HCT116 (cell line): ENCODE measurements around the gene MGA. TPM values are rescaled to one million over a fixed set of nuclear protein-coding genes. Genes with fewer than 3 reads are reported as not detected.
A peak's percentile ranks its signal among the peaks of the same experiment; 100 is the strongest.

ENCODE experiments used
- ATAC-seq: fragments of 200-7000 bp; cut with Tn5 transposase; 2 replicates; pipeline ENCODE4 v1.9.1; 2020; ENCODE audit warnings: mild to moderate bottlenecking, moderate library complexity
- BruUV-seq: library from RNA; stranded (reverse); fragments of 400-500 nt; replicated peaks from 2 replicates; lab custom pipeline; 2021; lab: Mats Ljungman, UMichigan
- CTCF ChIA-PET: fragments of 300-600 bp; sonication (Branson Sonifier 250); formaldehyde crosslinking; loops from one replicate; lab custom pipeline; 2021; ENCODE audit warnings: antibody characterized with exemption; lab: Charles Lee
- POLR2A ChIA-PET: fragments of 300-600, 350-600 bp; sonication (Branson Sonifier 250); formaldehyde crosslinking; loops from one replicate; lab custom pipeline; 2021; ENCODE audit warnings: antibody characterized with exemption; lab: Charles Lee
- RAD21 ChIA-PET, 2 experiments: fragments of 300-600 bp; sonication (Branson Sonifier 250); formaldehyde crosslinking; loops; one replicate each; lab custom pipeline; 2023; ENCODE audit warnings: low total read pairs in 2 of 2; ENCODE audit not compliant: uncharacterized antibody in 2 of 2, unreplicated experiment in 2 of 2, low non-redundant PET in 1 of 2; lab: Charles Lee
- DNase-seq: peaks from one replicate; pipeline ENCODE4 v3.0.0-alpha.2; 2010; ENCODE audit warnings: low read depth, low spot score
- H2AFZ ChIP-seq: fragments of 200-600 bp; shearing (Covaris generic), sonication (generic); 2 replicates; pipeline ENCODE4 v1.6.1; 2017; ENCODE audit warnings: low read depth, mixed run types, mixed read lengths, antibody characterized with exemption, low read length; ENCODE audit not compliant: poor library complexity, severe bottlenecking
- H3K27ac ChIP-seq: 2 replicates; pipeline ENCODE4 v1.5.1; 2012; ENCODE audit warnings: low read depth, low read length
- H3K27me3 ChIP-seq: fragments of 200-600 bp; sonication (generic); 2 replicates; pipeline ENCODE4 v1.6.1; 2016; ENCODE audit warnings: mixed run types, low read length, mixed read lengths; ENCODE audit not compliant: insufficient read depth
- H3K36me3 ChIP-seq, 2 experiments: fragments of 200-500 bp in 1 of 2; fragments of 200-600 bp in 1 of 2; sonication (Bioruptor generic) in 1 of 2; sonication (generic) in 1 of 2; 2 replicates each; pipeline versions ENCODE4 v1.5.1 to v1.6.1; 2014 to 2016; ENCODE audit warnings: low read length in 2 of 2, inconsistent platforms in 1 of 2, mixed read lengths in 1 of 2, mixed run types in 1 of 2; ENCODE audit not compliant: insufficient read depth in 2 of 2, control insufficient read depth in 1 of 2
- H3K4me1 ChIP-seq, 2 experiments: fragments of 200-600 bp in 1 of 2; sonication (generic) in 1 of 2; 2 replicates each; pipeline versions ENCODE4 v1.5.1 to v1.6.1; 2012 to 2017; ENCODE audit warnings: low read length in 2 of 2, inconsistent platforms in 1 of 2, mild to moderate bottlenecking in 1 of 2, mixed read lengths in 1 of 2, mixed run types in 1 of 2, moderate library complexity in 1 of 2; ENCODE audit not compliant: insufficient read depth in 2 of 2, control insufficient read depth in 1 of 2
- H3K4me2 ChIP-seq: fragments of 200-600 bp; sonication (generic); 2 replicates; pipeline ENCODE4 v1.6.1; 2017; ENCODE audit warnings: mixed run types, low read length, mixed read lengths
- H3K4me3 ChIP-seq, 2 experiments: fragments of 200-600 bp in 1 of 2; sonication (generic) in 1 of 2; replicated peaks in 1 of 2; 2 replicates each; pipeline ENCODE4 v1.5.1; 2011 to 2016; ENCODE audit warnings: low read length in 2 of 2, control low read depth in 1 of 2, low read depth in 1 of 2, mild to moderate bottlenecking in 1 of 2, mixed read lengths in 1 of 2, mixed run types in 1 of 2
- H3K79me2 ChIP-seq: fragments of 200-600 bp; sonication (generic); 2 replicates; pipeline ENCODE4 v1.6.1; 2017; ENCODE audit warnings: mild to moderate bottlenecking, mixed run types, low read length, moderate library complexity, mixed read lengths; ENCODE audit not compliant: insufficient read depth
- H3K9ac ChIP-seq: fragments of 200-600 bp; sonication (generic); 2 replicates; pipeline ENCODE4 v1.6.1; 2016; ENCODE audit warnings: low read length, mixed read lengths
- H3K9me2 ChIP-seq: fragments of 200-600 bp; sonication (generic), shearing (Covaris generic); 2 replicates; pipeline ENCODE4 v1.6.1; 2017; ENCODE audit warnings: mixed run types, mild to moderate bottlenecking, moderate library complexity; ENCODE audit not compliant: insufficient read depth
- H3K9me3 ChIP-seq, 2 experiments: fragments of 200-500 bp in 1 of 2; fragments of 200-600 bp in 1 of 2; sonication (Bioruptor generic) in 1 of 2; sonication (generic) in 1 of 2; 2 replicates each; pipeline ENCODE4 v1.6.1; 2014 to 2017; ENCODE audit warnings: low read length in 2 of 2, mixed read lengths in 2 of 2, inconsistent platforms in 1 of 2, low read depth in 1 of 2, mild to moderate bottlenecking in 1 of 2, mixed run types in 1 of 2, moderate library complexity in 1 of 2; ENCODE audit not compliant: control insufficient read depth in 1 of 2, insufficient read depth in 1 of 2
- H4K20me1 ChIP-seq: fragments of 200-600 bp; sonication (generic), shearing (Covaris generic); 2 replicates; pipeline ENCODE4 v1.6.1; 2017; ENCODE audit warnings: mixed run types, mild to moderate bottlenecking, moderate library complexity; ENCODE audit not compliant: insufficient read depth
- EGR1 ChIP-seq: IDR thresholded peaks from 2 replicates; pipeline ENCODE4 v1.6.1; 2012; ENCODE audit warnings: low read depth
- ELF1 ChIP-seq: IDR thresholded peaks from 2 replicates; pipeline ENCODE4 v1.6.1; 2012; ENCODE audit warnings: low read depth, borderline replicate concordance
- REST ChIP-seq: IDR thresholded peaks from 2 replicates; pipeline ENCODE4 v1.6.1; 2012; ENCODE audit warnings: low read depth
- TCF7L2 ChIP-seq: IDR thresholded peaks from 2 replicates; pipeline ENCODE4 v1.7.0; 2011; ENCODE audit warnings: borderline replicate concordance, inconsistent platforms; ENCODE audit not compliant: insufficient read depth, insufficient read length; ENCODE audit errors: extremely low read depth
- intact Hi-C: fragments of 100-400 bp; cut with micrococcal nuclease; formaldehyde crosslinking; loops from 2 replicates; pipeline ENCODE4 v1.10.0; 2022
- total RNA-seq: library from RNA; stranded (reverse); gene quantifications from one replicate; pipeline ENCODE4 v1.2.1, GENCODE V29; 2021; ENCODE audit not compliant: unreplicated experiment
- TF ChIP-seq, protein P1 (sequence below): IDR thresholded peaks from 2 replicates; pipeline ENCODE4 v1.6.1; 2011; ENCODE audit warnings: mild to moderate bottlenecking, low read length, moderate library complexity; ENCODE audit not compliant: insufficient replicate concordance; ENCODE audit errors: extremely low read depth

Gene MGA
- total RNA-seq, 1 experiment from 2014 or later: 28.9 TPM

DNA sequence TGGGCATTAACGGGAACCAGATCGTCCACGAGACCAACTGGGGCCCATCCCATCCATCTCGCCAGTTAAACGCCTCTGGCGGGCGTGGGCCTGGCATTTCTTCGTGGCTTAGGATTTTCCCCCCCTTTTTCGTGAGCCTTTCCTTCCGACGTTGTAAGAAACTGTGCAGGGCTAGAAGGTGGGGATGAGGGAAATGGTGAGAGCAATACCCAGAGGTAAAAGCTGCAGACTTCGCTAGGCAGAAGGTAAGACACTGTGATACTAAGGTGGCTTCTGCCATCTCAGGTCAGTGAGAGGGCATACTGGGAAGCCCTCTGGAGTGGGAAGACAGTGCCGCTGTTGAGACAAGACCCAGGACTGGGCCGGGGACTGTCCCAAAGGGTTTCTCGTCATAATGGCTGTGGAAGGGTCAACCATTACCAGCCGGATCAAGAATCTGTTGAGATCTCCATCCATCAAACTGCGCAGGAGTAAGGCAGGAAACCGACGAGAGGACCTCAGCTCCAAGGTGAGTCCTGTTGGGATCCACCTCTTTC is 114.7 kb downstream of the MGA start:
- RAD21 ChIA-PET: interaction anchor here (1.0 to 3.2 kb wide), 7 partner anchors 14 to 309 kb away, joined by 3 to 16 read pairs (median 12); no protein-coding TSS in a partner anchor
- ATAC-seq: peak; percentile 26; the same call in 1 of the 2 replicates
- no peaks in the 10 kb centered on the region for H4K20me1 ChIP-seq
- intact Hi-C loops: loop anchor here (2.0 kb wide), 1 partner anchor 130 kb away; no protein-coding TSS in a partner anchor
- H3K4me1 ChIP-seq: peaks cover 14 to 36% of the 10 kb centered on the region in 2 experiments
- CTCF ChIA-PET: interaction anchor here (0.8 to 5.1 kb wide), 23 partner anchors 8 to 364 kb away, joined by 3 to 125 read pairs (median 8); partner anchors contain the start of gene EHD4
- no TSS peak for BruUV-seq
- H3K36me3 ChIP-seq: no peaks in the 10 kb centered on the region
- TF ChIP-seq ELF1: no peak
- TF ChIP-seq, protein P1, sequence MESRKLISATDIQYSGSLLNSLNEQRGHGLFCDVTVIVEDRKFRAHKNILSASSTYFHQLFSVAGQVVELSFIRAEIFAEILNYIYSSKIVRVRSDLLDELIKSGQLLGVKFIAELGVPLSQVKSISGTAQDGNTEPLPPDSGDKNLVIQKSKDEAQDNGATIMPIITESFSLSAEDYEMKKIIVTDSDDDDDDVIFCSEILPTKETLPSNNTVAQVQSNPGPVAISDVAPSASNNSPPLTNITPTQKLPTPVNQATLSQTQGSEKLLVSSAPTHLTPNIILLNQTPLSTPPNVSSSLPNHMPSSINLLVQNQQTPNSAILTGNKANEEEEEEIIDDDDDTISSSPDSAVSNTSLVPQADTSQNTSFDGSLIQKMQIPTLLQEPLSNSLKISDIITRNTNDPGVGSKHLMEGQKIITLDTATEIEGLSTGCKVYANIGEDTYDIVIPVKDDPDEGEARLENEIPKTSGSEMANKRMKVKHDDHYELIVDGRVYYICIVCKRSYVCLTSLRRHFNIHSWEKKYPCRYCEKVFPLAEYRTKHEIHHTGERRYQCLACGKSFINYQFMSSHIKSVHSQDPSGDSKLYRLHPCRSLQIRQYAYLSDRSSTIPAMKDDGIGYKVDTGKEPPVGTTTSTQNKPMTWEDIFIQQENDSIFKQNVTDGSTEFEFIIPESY: no peak
- no peak for TF ChIP-seq REST
- TF ChIP-seq TCF7L2: no peak
- TF ChIP-seq EGR1: no peak
- H2AFZ ChIP-seq: no peak overlapping the region
- no peaks in the 10 kb centered on the region for H3K27me3 ChIP-seq
- DNase-seq: no peak
- no peaks in the 10 kb centered on the region for H3K9me3 ChIP-seq
- POLR2A ChIA-PET: interaction anchor here (1.0 to 2.7 kb wide), 4 partner anchors 12 to 77 kb away, joined by 3 to 12 read pairs (median 6); no protein-coding TSS in a partner anchor
- peak overlapping the region; percentile 71 for H3K9ac ChIP-seq
- H3K27ac ChIP-seq: peak overlapping the region; percentile 73
- peak overlapping the region; percentile 79 to 80 for H3K4me3 ChIP-seq
- peaks cover 24% of the 10 kb centered on the region; the same call in 1 of the 2 replicates for H3K79me2 ChIP-seq
- H3K9me2 ChIP-seq: no peaks in the 10 kb centered on the region
- peak overlapping the region; percentile 90 for H3K4me2 ChIP-seq
